Activated naive CD8-positive, alpha-beta T cell (primary cell): ENCODE measurements around the gene NDUFC2.
A peak's percentile ranks its signal among the peaks of the same experiment; 100 is the strongest.
"Not testable (repeated sequence)": the region's sequence is repeated elsewhere in the genome, so short reads cannot be mapped to it uniquely, and the experiment has no call there.

Experiments used
- H3K27ac Mint-ChIP-seq: one replicate; pipeline ENCODE4 v1.8.0; 2021; ENCODE audit warnings: mixed read lengths
- H3K27me3 Mint-ChIP-seq: one replicate; pipeline ENCODE4 v1.8.0; 2021; ENCODE audit warnings: mixed read lengths
- H3K36me3 Mint-ChIP-seq: one replicate; pipeline ENCODE4 v1.8.0; 2021; ENCODE audit warnings: mixed read lengths
- H3K4me1 Mint-ChIP-seq: one replicate; pipeline ENCODE4 v1.8.0; 2021; ENCODE audit warnings: low read depth, mixed read lengths
- H3K4me3 Mint-ChIP-seq: one replicate; pipeline ENCODE4 v1.8.0; 2021; ENCODE audit warnings: mild to moderate bottlenecking, mixed read lengths
- H3K9me3 Mint-ChIP-seq: one replicate; pipeline ENCODE4 v1.8.0; 2021; ENCODE audit warnings: low read depth, mixed read lengths

The NDUFC2 gene

DNA sequence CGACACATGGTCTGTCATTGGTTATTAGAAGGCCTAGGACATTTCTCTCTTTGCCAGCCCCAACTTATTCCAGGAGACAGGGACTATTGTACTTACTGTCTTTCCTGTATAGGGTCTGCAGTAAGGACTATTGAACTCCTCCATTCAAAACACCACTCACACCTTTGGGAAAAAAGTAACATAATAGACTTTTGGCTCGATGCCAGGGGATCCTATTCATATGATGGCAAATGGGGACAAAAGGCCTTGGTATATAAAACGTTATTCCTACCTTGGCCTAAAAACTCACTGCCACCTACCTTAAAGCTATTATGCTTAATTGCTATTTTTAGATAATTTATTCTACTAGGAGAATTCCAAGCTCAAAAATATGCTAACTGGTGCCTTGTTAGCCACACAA is 6.3 kb upstream of the NDUFC2 start:
- Mint-ChIP-seq H3K9me3 (no peaks in the 10 kb centered on the region), H3K4me3 (no peak overlapping the region), H3K27ac (no peak overlapping the region)

DNA sequence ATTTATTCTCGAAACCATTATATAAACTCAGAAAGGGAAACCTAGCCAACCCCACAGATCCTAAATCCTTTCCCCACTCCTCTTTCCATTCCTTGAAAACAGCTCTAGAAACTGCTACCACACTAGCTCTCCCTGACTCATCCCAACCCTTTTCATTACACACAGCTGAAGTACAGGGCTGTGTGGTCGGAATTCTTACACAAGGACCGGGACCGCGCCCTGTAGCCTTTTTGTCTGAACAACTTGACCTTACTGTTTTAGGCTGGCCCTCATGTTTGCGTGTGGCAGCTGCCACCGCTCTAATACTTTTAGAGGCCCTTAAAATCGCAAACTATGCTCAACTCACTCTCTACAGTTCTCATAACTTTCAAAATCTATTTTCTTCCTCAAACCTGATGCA is 4.8 kb upstream of the NDUFC2 start:
- not testable (repeated sequence) for H3K9me3 Mint-ChIP-seq, H3K4me3 Mint-ChIP-seq, H3K27me3 Mint-ChIP-seq, H3K36me3 Mint-ChIP-seq, H3K27ac Mint-ChIP-seq
- peaks cover 29% of the 10 kb centered on the region for H3K4me1 Mint-ChIP-seq

More for the DNA sequence above, 6.3 kb upstream of the NDUFC2 start:
- Mint-ChIP-seq H3K27me3 (no peaks in the 10 kb centered on the region), H3K36me3 (no peaks in the 10 kb centered on the region), H3K4me1 (peaks cover 16% of the 10 kb centered on the region)

DNA sequence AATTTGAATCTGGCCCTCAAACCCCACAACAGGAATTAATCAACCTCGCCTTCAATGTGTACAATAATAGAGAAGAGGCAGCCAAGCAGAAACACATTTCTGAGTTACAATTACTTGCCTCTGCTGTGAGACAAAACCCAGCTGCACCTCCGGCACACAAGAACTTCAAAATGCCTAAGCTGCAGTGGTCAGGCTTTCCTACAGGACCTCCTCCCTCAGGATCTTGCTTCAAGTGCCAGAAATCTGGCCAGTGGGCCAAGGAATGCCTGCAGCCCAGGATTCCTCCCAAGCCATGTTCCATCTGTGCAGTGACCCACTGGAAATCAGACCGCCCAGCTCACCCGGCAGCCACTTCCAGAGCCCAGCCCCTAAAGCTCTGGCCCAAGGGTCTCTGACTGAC is 3.4 kb upstream of the NDUFC2 start:
- no peaks in the 10 kb centered on the region for H3K36me3 Mint-ChIP-seq
- H3K27me3 Mint-ChIP-seq = no peaks in the 10 kb centered on the region
- H3K4me3 Mint-ChIP-seq = no peak overlapping the region
- no peaks in the 10 kb centered on the region for H3K9me3 Mint-ChIP-seq
- no peak overlapping the region for H3K27ac Mint-ChIP-seq
- H3K4me1 Mint-ChIP-seq = peaks cover 38% of the 10 kb centered on the region

DNA sequence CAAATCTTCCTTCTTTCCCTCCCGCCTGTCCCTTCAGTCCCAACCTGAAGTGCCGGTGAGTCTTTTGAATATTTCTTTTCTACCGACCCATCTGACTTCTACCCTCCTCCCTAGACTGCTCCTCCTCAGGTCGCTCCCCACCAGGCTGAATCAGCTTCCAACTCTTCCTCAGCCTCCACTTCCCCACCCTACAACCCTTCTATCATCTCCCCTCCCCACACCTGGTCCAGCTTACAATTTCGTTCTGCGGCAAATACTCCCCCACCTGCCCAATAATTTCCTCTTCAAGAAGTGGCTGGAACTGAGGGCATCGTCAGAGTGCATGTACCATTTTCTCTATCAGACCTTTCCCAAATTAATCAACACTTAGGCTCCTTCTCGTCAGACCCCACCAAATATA is 2.5 kb upstream of the NDUFC2 start:
- Mint-ChIP-seq H3K27me3 (no peaks in the 10 kb centered on the region), H3K27ac (peak overlapping the region; percentile 18), H3K9me3 (no peaks in the 10 kb centered on the region), H3K36me3 (no peaks in the 10 kb centered on the region), H3K4me3 (peak overlapping the region; percentile 96), H3K4me1 (peaks cover 46% of the 10 kb centered on the region)

DNA sequence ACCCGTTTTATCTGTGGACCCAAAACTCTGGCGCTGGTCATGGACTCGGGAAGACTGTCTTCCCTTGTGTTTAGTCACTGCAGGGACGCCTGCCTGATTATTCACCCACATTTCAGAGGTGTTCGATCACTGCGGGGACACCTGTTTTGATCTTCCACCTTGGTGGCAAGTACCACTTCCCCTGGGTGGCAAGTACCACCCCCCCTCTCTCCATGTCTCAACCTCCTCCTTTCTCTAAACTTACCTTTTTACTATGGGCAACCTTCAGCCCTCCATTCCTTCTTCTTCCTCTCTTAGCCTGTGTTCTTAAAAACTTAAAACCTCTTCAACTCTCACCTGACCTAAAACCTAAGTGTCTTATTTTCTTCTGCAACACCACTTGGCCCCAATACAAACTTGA is 1.9 kb upstream of the NDUFC2 start:
- Mint-ChIP-seq H3K27me3 (no peaks in the 10 kb centered on the region), H3K4me1 (peaks cover 50% of the 10 kb centered on the region), H3K4me3 (peak overlapping the region; percentile 96), H3K9me3 (no peaks in the 10 kb centered on the region), H3K27ac (peak overlapping the region; percentile 89), H3K36me3 (no peaks in the 10 kb centered on the region)

DNA sequence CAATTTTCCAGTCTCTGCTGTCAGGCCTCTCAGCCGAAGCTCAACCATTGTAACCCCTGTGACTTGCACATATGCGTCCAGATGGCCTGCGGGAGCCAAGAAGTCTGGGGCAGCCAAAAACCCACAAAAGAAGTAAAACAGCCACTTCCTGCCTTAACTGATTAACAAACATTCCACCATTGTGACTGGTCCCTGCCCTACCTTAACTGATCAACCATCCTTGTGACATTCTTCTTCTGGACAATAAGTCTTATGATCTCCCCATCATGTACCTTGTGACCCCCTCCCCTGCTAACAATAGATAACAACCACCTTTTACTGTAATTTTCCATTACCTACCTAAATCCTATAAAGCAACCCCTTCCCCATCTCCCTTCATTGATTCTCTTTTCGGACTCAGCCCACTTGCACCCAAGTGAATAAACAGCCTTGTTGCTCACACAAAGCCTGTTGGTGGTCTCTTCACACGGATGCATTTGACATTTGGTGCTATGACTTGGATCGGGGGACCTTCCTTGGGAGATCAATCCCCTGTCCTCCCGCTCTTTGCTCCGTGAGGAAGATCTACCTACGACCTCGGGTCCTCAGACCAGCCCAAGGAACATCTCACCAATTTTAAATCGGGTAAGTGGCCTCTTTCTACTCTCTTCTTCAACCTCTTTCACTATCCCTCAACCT is 1.3 kb upstream of the NDUFC2 start:
- peaks cover 56% of the 10 kb centered on the region for H3K4me1 Mint-ChIP-seq
- H3K36me3 Mint-ChIP-seq = no peaks in the 10 kb centered on the region
- no peaks in the 10 kb centered on the region for H3K27me3 Mint-ChIP-seq
- H3K4me3 Mint-ChIP-seq = peak overlapping the region; percentile 96
- H3K27ac Mint-ChIP-seq = peak overlapping the region; percentile 89
- H3K9me3 Mint-ChIP-seq = no peaks in the 10 kb centered on the region

DNA sequence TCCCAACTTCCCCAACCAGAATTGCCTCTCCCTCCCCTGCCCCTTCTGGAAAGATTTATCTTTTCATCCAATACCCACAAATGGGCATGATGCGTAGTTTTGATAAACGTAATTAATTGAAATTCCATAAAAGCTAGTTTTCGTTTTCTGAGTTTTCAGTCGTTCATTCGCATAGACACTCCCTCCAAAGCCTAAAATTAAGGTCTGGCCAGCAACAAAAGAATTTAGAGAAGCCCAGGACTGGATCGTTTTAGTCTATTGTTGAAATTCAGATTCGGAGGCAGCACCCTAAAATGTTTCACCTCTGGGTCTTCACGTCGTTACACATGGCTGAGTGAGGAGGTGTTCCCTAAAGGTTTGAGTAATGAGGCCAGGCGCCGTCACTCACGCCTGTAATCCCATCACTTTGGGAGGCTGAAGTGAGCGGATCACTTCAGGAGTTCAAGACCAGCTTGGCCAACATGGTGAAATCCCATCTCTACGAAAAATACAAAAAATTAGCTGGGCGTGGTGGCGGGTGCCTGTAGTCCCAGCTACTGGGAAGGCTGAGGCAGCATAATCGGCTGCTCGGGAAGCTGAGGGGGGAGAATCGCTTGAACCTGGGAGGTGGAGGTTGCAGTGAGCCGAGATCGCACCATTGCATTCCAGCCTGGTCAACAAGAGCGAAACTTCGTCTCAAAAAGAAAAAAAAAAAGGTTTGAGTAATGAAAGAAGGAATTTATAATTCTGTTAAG is 589 bp upstream of the NDUFC2 start:
- H3K36me3 Mint-ChIP-seq = no peaks in the 10 kb centered on the region
- H3K4me3 Mint-ChIP-seq = peak overlapping the region; percentile 96
- peaks cover 62% of the 10 kb centered on the region for H3K4me1 Mint-ChIP-seq
- H3K9me3 Mint-ChIP-seq = no peaks in the 10 kb centered on the region
- no peaks in the 10 kb centered on the region for H3K27me3 Mint-ChIP-seq
- H3K27ac Mint-ChIP-seq = peak overlapping the region; percentile 93

DNA sequence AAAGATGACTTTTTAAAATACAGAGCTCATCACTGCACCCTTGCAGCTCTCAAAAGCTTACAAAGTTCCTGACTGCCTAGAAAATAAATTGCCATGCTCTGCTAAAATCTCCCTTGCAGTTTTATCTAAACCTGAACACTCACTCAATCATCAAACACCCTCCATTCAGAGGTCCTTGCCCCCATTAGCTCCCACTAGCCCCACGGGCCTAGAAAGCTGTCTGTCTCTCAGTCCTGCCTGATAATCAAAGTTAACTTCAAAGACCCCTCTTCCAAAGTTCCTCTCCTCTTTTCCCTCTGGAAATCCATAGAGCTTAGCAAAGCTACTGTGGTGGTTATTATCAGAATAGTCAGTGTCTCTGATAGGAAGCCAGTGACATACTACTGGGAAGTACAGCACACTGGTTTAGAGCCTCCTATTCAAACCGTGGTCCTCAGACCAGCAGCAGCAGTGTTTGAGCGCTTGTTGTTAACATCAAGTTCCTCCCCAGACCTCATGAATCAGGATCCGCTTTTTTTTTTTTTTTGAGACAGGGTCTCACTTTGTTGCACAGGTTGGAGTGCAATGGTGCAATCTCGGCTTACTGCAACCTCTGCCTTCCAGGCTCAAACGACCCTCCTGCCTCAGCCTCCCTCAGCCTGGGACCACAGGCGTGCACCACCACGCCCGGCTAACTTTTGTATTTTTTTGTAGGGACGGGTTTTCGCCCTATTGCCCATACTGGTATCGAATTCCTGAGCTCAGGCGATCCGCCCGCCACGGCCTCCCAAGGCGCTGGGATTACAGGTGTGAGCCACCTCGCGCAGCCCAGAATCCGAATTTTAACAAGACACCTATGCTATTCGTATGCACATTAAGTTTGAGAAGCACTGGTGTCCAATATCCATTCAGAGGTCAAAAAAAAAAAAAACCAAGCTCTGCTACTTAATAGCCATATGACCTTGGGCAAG is 1.2 kb downstream of the NDUFC2 start:
- Mint-ChIP-seq H3K9me3 (no peaks in the 10 kb centered on the region), H3K27ac (peak overlapping the region; percentile 93), H3K36me3 (no peaks in the 10 kb centered on the region), H3K27me3 (no peaks in the 10 kb centered on the region), H3K4me1 (peaks cover 70% of the 10 kb centered on the region), H3K4me3 (peak overlapping the region; percentile 96)

DNA sequence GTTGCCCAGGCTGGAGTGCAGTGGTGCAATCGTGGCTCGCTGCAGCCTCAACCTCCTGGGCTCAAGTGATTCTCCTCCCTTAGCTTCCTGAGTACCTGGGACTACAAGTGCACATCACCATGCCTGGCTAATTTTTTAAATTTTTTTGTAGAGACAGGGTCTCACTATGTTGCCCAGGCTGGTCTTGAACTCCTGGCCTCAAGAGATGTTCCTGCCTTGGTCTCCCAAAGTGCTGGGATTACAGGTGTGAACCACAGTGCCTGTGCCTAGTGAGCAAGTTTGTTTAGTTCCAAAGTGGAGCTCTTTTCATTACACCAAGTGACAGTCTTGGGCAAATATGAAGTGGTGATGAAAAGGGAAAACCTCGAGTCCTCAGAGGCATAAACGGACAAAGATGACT is 2.1 kb downstream of the NDUFC2 start:
- H3K4me1 Mint-ChIP-seq = peaks cover 72% of the 10 kb centered on the region

DNA sequence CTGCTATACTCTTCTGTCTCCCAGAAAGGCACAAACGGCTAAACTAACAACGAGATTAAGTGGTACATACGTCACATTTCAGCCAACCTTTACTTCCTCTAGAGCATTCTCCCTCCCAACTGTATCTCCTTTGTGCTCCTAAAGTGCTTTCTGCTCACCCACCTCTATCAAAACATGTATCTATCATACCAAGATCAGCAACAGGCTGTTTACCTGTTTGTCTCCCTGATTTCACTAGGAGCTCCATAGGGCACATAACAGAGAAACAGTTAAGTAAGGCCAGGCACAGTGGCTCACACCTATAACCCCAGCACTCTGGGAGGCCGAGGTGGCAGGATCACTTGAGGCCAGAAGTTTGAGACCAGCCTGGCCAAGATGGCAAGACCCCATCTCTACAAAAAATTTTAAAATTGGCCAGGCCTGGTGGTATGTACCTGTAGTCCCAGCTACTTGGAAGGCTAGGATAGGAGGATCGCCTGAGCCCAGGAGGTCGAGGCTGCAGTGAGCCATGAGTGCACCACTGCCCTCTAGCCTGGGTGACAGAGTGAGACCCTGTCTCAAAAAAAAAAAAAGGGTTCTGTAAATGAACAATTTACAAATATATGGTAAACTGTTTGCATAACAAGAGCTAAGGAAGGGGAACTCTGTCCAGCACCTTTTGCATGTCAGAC is 2.8 kb downstream of the NDUFC2 start:
- H3K27ac Mint-ChIP-seq = peak overlapping the region; percentile 23
- H3K9me3 Mint-ChIP-seq = no peaks in the 10 kb centered on the region
- peak overlapping the region; percentile 17 for H3K4me3 Mint-ChIP-seq

More for the DNA sequence above, 2.1 kb downstream of the NDUFC2 start:
- not testable (repeated sequence) for H3K9me3 Mint-ChIP-seq, H3K36me3 Mint-ChIP-seq, H3K27me3 Mint-ChIP-seq
- H3K4me3 Mint-ChIP-seq = peak overlapping the region; percentile 96
- peak overlapping the region; percentile 87 for H3K27ac Mint-ChIP-seq

DNA sequence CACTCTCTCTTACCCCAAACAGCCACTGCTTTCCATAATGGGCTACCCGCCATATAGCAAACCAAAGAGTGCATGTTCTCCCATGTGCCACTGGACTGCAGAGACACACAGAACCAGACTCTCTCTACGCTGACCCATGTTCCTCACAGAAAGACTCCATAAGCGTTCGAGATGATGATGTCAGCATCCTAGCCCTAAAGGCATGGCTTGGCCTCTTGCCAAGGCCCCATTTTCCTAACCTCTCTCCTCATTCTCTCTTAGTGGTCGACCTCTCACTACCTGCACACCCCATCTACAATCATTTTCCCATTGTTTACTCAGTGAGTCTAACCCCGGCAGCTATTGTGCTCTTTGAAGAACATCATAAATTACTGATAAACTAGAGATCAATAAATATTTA is 4.9 kb downstream of the NDUFC2 start:
- Mint-ChIP-seq H3K36me3 (peaks cover 4% of the 10 kb centered on the region), H3K27me3 (no peaks in the 10 kb centered on the region), H3K27ac (peak overlapping the region; percentile 9), H3K4me3 (no peak overlapping the region), H3K4me1 (peaks cover 49% of the 10 kb centered on the region), H3K9me3 (no peaks in the 10 kb centered on the region)

More for the DNA sequence above, 2.8 kb downstream of the NDUFC2 start:
- Mint-ChIP-seq H3K36me3 (peaks cover 4% of the 10 kb centered on the region), H3K27me3 (no peaks in the 10 kb centered on the region), H3K4me1 (peaks cover 68% of the 10 kb centered on the region)

DNA sequence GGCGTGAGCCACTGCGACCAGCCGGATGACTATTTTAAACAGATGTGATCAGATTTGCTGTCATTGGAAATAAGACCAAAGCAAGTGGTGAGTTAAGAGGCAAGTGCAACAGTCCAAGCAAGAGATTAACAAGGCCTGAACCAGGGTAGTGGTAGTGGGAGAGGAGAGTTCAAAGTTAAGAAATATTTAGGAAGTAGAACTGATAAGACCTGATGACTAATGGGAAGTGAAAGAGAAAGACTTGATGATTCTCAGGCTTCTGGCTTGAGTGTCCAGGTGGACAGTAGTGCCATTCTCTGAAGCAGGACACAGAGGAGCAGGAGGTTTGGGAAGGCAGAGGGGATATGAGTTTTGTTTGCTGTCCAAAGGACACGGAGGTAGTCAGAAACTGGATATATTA is 7.2 kb downstream of the NDUFC2 start:
- H3K9me3 Mint-ChIP-seq = no peaks in the 10 kb centered on the region
- H3K4me1 Mint-ChIP-seq = peaks cover 33% of the 10 kb centered on the region
- no peaks in the 10 kb centered on the region for H3K27me3 Mint-ChIP-seq
- no peak overlapping the region for H3K4me3 Mint-ChIP-seq
- H3K36me3 Mint-ChIP-seq = peaks cover 11% of the 10 kb centered on the region
- H3K27ac Mint-ChIP-seq = peak overlapping the region; percentile 30

DNA sequence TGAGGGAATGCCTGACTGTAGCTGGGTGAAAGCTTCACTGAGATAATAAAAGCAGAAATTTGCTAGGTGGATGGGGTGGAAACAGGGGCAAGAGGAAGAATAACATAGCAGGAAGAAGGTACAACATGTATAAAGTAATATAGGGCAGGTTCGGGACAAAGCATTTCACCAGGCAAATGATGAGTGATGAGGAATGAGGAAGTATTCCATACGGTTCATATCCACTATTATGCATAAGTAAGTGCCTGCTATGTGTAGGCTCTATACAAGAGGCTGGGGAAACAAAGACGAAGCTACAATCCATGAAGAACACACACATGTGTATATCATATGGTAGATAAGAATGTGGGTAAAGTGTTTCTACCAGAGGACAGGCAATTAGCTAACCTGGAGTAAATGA is 7.9 kb downstream of the NDUFC2 start:
- Mint-ChIP-seq H3K9me3 (no peaks in the 10 kb centered on the region), H3K27ac (no peak overlapping the region), H3K4me3 (no peak overlapping the region), H3K4me1 (peaks cover 28% of the 10 kb centered on the region), H3K27me3 (no peaks in the 10 kb centered on the region), H3K36me3 (peaks cover 13% of the 10 kb centered on the region)

DNA sequence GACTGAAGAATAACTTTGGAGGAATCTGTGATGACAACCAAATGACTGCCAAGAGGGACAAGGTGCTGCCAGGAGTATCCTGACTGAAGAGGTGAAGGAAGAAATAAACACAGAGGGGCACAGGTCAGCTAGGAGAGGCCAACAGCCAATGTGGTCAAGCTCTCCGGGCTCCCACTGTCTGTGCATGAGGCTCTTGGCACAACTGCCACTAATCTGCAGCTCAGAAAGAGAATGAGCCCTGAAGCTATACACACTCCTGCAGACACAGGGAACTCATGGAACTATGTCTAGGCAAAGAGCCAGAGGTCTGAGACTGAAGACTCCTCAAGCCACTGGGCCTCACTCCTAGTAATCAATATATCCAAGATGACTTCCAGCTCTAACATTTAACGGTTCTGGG is 9.0 kb downstream of the NDUFC2 start:
- no peaks in the 10 kb centered on the region for H3K9me3 Mint-ChIP-seq
- H3K27ac Mint-ChIP-seq = no peak overlapping the region
- no peaks in the 10 kb centered on the region for H3K27me3 Mint-ChIP-seq
- peaks cover 17% of the 10 kb centered on the region for H3K4me1 Mint-ChIP-seq
- H3K4me3 Mint-ChIP-seq = no peak overlapping the region
- H3K36me3 Mint-ChIP-seq = peaks cover 13% of the 10 kb centered on the region
